IMR-90 (cell line): ENCODE measurements around the gene SPOUT1. TPM values are rescaled to one million over a fixed set of nuclear protein-coding genes. Genes with fewer than 3 reads are reported as not detected.

ENCODE experiments used
- ATAC-seq: fragments of 200-7000 bp; cut with Tn5 transposase; 2 replicates; pipeline ENCODE4 v1.9.1; 2020; ENCODE audit warnings: low read depth, mild to moderate bottlenecking, moderate library complexity
- BruUV-seq: library from RNA; stranded (reverse); fragments of 400-500 nt; replicated peaks from 2 replicates; lab custom pipeline; 2021; lab: Mats Ljungman, UMichigan
- CTCF ChIA-PET: fragments of 300-600 bp; formaldehyde crosslinking; extraction: SDS; loops from one replicate; lab custom pipeline; 2021; ENCODE audit warnings: antibody characterized with exemption; lab: Yijun Ruan, JAX
- POLR2A ChIA-PET: fragments of 300-600 bp; sonication (Branson Sonifier 250); formaldehyde crosslinking; loops from one replicate; lab custom pipeline; 2022; ENCODE audit warnings: antibody characterized with exemption; ENCODE audit not compliant: unreplicated experiment; lab: Charles Lee
- DNase-seq: peaks from one replicate; pipeline ENCODE4 v3.0.0; 2013
- H2AFZ ChIP-seq: replicated peaks from 2 replicates; pipeline ENCODE3; 2013; ENCODE audit warnings: low read length, mild to moderate bottlenecking; ENCODE audit not compliant: poor library complexity
- H2AK5ac ChIP-seq: 2 replicates; pipeline ENCODE4 v1.6.1; 2013; ENCODE audit warnings: low read depth, low read length, inconsistent platforms
- H2AK9ac ChIP-seq: replicated peaks from 2 replicates; pipeline ENCODE3; 2013; ENCODE audit warnings: mild to moderate bottlenecking, low read depth, low read length, moderate library complexity; ENCODE audit not compliant: poor library complexity
- H2BK120ac ChIP-seq: 2 replicates; pipeline ENCODE4 v1.6.1; 2013; ENCODE audit warnings: low read depth, low read length, inconsistent platforms
- H2BK15ac ChIP-seq: 3 replicates; pipeline ENCODE4 v1.6.1; 2013; ENCODE audit warnings: low read depth, low read length, inconsistent platforms
- H2BK20ac ChIP-seq: 2 replicates; pipeline ENCODE4 v1.6.1; 2013; ENCODE audit warnings: low read depth, mild to moderate bottlenecking, inconsistent platforms, low read length, moderate library complexity
- H2BK5ac ChIP-seq: 2 replicates; pipeline ENCODE4 v1.6.1; 2013; ENCODE audit warnings: mild to moderate bottlenecking, low read depth, low read length, inconsistent platforms; ENCODE audit not compliant: poor library complexity, severe bottlenecking
- H3K14ac ChIP-seq: replicated peaks from 2 replicates; pipeline ENCODE4 v1.6.1; 2013; ENCODE audit warnings: low read depth, low read length, inconsistent platforms
- H3K18ac ChIP-seq: 2 replicates; pipeline ENCODE4 v1.6.1; 2013; ENCODE audit warnings: low read depth, low read length, control low read depth
- H3K23ac ChIP-seq: 2 replicates; pipeline ENCODE4 v1.6.1; 2013; ENCODE audit warnings: low read depth, low read length, inconsistent platforms
- H3K27ac ChIP-seq: 2 replicates; pipeline ENCODE4 v1.5.1; 2013; ENCODE audit warnings: mild to moderate bottlenecking, control low read depth, low read length; ENCODE audit not compliant: insufficient read depth
- H3K27me3 ChIP-seq: 2 replicates; pipeline ENCODE4 v1.6.1; 2013; ENCODE audit warnings: low read length; ENCODE audit not compliant: control insufficient read depth, insufficient read depth
- H3K36me3 ChIP-seq: 2 replicates; pipeline ENCODE4 v1.6.1; 2013; ENCODE audit warnings: low read length, mixed read lengths; ENCODE audit not compliant: control insufficient read depth, insufficient read depth
- H3K4ac ChIP-seq: 2 replicates; pipeline ENCODE4 v1.6.1; 2013; ENCODE audit warnings: low read depth, low read length, inconsistent platforms
- H3K4me1 ChIP-seq: 2 replicates; pipeline ENCODE4 v1.6.1; 2013; ENCODE audit warnings: low read length, mixed read lengths; ENCODE audit not compliant: control insufficient read depth, insufficient read depth
- H3K4me2 ChIP-seq: 2 replicates; pipeline ENCODE4 v1.6.1; 2013; ENCODE audit warnings: low read depth, mild to moderate bottlenecking, control low read depth, low read length, moderate library complexity
- H3K4me3 ChIP-seq: 2 replicates; pipeline ENCODE4 v1.5.1; 2013; ENCODE audit warnings: low read depth, mild to moderate bottlenecking, control low read depth, low read length, moderate library complexity; ENCODE audit not compliant: insufficient read depth
- H3K56ac ChIP-seq: 2 replicates; pipeline ENCODE4 v1.6.1; 2013; ENCODE audit warnings: low read length, inconsistent platforms; ENCODE audit not compliant: insufficient read depth; ENCODE audit errors: extremely low read depth
- H3K79me1 ChIP-seq, 2 experiments: 2 replicates each; pipeline ENCODE4 v1.6.1; 2013; ENCODE audit warnings: low read length in 2 of 2, inconsistent platforms in 1 of 2, low read depth in 1 of 2
- H3K9ac ChIP-seq: 2 replicates; pipeline ENCODE4 v1.6.1; 2013; ENCODE audit warnings: low read depth, low read length, control low read depth
- H3K9me1 ChIP-seq: 2 replicates; pipeline ENCODE4 v1.6.1; 2013; ENCODE audit warnings: low read length, inconsistent platforms; ENCODE audit not compliant: insufficient read depth
- H3K9me3 ChIP-seq: 2 replicates; pipeline ENCODE4 v1.6.1; 2013; ENCODE audit warnings: low read length; ENCODE audit not compliant: control insufficient read depth, insufficient read depth
- H4K20me1 ChIP-seq: 2 replicates; pipeline ENCODE4 v1.6.1; 2013; ENCODE audit warnings: low read length, inconsistent platforms; ENCODE audit not compliant: insufficient read depth
- H4K5ac ChIP-seq: 2 replicates; pipeline ENCODE4 v1.6.1; 2013; ENCODE audit warnings: mild to moderate bottlenecking, low read depth, low read length, control low read depth
- H4K8ac ChIP-seq, 2 experiments: 2 replicates each; pipeline ENCODE4 v1.6.1; 2013; ENCODE audit warnings: low read depth in 2 of 2, low read length in 2 of 2, control low read depth in 1 of 2, inconsistent platforms in 1 of 2
- H4K91ac ChIP-seq: 2 replicates; pipeline ENCODE4 v1.6.1; 2013; ENCODE audit warnings: low read depth, low read length, inconsistent platforms; ENCODE audit not compliant: insufficient read depth
- BHLHE40 ChIP-seq: fragments of 150-350 bp; IDR thresholded peaks from 2 replicates; pipeline ENCODE4 v1.6.1; 2016; ENCODE audit warnings: mild to moderate bottlenecking, low read depth, low read length
- CEBPB ChIP-seq: IDR thresholded peaks from 2 replicates; pipeline ENCODE4 v1.6.1; 2012; ENCODE audit warnings: low read depth, low read length, improper control_type of control experiment
- CHD1 ChIP-seq: IDR thresholded peaks from 2 replicates; pipeline ENCODE4 v1.6.1; 2012; ENCODE audit warnings: low read depth, low read length, improper control_type of control experiment
- FOS ChIP-seq: fragments of 150-350 bp; IDR thresholded peaks from 2 replicates; pipeline ENCODE4 v1.6.1; 2016; ENCODE audit warnings: low read depth, low read length
- MAZ ChIP-seq: IDR thresholded peaks from 2 replicates; pipeline ENCODE4 v1.6.1; 2012; ENCODE audit warnings: low read depth, mild to moderate bottlenecking, low read length, improper control_type of control experiment, moderate library complexity, borderline replicate concordance
- MXI1 ChIP-seq: IDR thresholded peaks from 2 replicates; pipeline ENCODE4 v1.6.1; 2012; ENCODE audit warnings: low read depth, mild to moderate bottlenecking, low read length, moderate library complexity, borderline replicate concordance
- NFE2L2 ChIP-seq: fragments of 150-350 bp; IDR thresholded peaks from 2 replicates; pipeline ENCODE4 v1.6.1; 2016; ENCODE audit warnings: low read depth, mild to moderate bottlenecking, low read length
- POLR2A ChIP-seq: IDR thresholded peaks from 2 replicates; pipeline ENCODE4 v1.6.1; 2012; ENCODE audit warnings: mild to moderate bottlenecking, low read depth, low read length
- RAD21 ChIP-seq: IDR thresholded peaks from 2 replicates; pipeline ENCODE4 v1.6.1; 2012; ENCODE audit warnings: low read length, improper control_type of control experiment
- RCOR1 ChIP-seq: IDR thresholded peaks from 2 replicates; pipeline ENCODE4 v1.6.1; 2012; ENCODE audit warnings: mild to moderate bottlenecking, low read length, improper control_type of control experiment; ENCODE audit not compliant: insufficient replicate concordance
- RFX5 ChIP-seq: IDR thresholded peaks from 2 replicates; pipeline ENCODE4 v1.8.0; 2012; ENCODE audit warnings: low read depth, mild to moderate bottlenecking, low read length, moderate library complexity
- SMC3 ChIP-seq: fragments of 150-350 bp; IDR thresholded peaks from 2 replicates; pipeline ENCODE4 v1.6.1; 2016; ENCODE audit warnings: low read depth, mild to moderate bottlenecking, antibody characterized with exemption, low read length, moderate library complexity
- WGBS, 2 experiments: methylation state at CpG; one replicate each; pipeline versions ENCODE4 v1.1.5 to v1.1.7; 2013; ENCODE audit warnings: missing lambda C conversion rate in 2 of 2; ENCODE audit not compliant: insufficient read length in 1 of 2; ENCODE audit errors: extremely low coverage in 2 of 2; 5-methylcytosine and 5-hydroxymethylcytosine counted together
- dilution Hi-C: fragments of 300-500 bp; cut with HindIII; formaldehyde crosslinking; loops from one replicate; pipeline ENCODE4 v1.14.3; 2018; ENCODE audit warnings: low sequenced_read_pairs; ENCODE audit not compliant: unreplicated experiment
- in situ Hi-C: fragments of 300-500 bp; cut with MboI; formaldehyde crosslinking; loops from 3 replicates; pipeline ENCODE4 v1.14.3; 2019; ENCODE audit warnings: low sequenced_read_pairs, inconsistent platforms, mixed read lengths
- intact Hi-C: fragments of 100-400 bp; cut with micrococcal nuclease; formaldehyde crosslinking; loops from 2 replicates; pipeline ENCODE4 v1.10.0; 2022
- polyA plus RNA-seq, 3 experiments: library from polyadenylated mRNA; depleted of rRNA; stranded (reverse); fragments of >200 nt; gene quantifications; 2 replicates each; pipeline ENCODE4 v1.2.3, GENCODE V29; 2012; ENCODE audit warnings: low replicate concordance in 1 of 3
- total RNA-seq: library from RNA; depleted of rRNA; stranded (reverse); fragments of >200 nt; gene quantifications from 2 replicates; pipeline ENCODE4 v1.2.3, GENCODE V29; 2012
- TF ChIP-seq, protein P1 (sequence below): fragments of 150-350 bp; IDR thresholded peaks from 2 replicates; pipeline ENCODE4 v1.6.1; 2017; ENCODE audit warnings: mild to moderate bottlenecking, antibody characterized with exemption, low read length, low read depth
- TF ChIP-seq, protein P2 (sequence below): conservative IDR thresholded peaks from 2 replicates; pipeline ENCODE4 v1.5.1; 2012; ENCODE audit warnings: mild to moderate bottlenecking, low read depth, low read length, improper control_type of control experiment
- TF ChIP-seq, protein P3 (sequence below): fragments of 150-350 bp; IDR thresholded peaks from 2 replicates; pipeline ENCODE4 v1.6.1; 2016; ENCODE audit warnings: low read depth, mild to moderate bottlenecking, low read length, moderate library complexity, borderline replicate concordance

Gene SPOUT1
- total and polyA plus RNA-seq, 2 of the 4 experiments (the other 2 are of a cell fraction), result 17.9 to 27.8 TPM

DNA sequence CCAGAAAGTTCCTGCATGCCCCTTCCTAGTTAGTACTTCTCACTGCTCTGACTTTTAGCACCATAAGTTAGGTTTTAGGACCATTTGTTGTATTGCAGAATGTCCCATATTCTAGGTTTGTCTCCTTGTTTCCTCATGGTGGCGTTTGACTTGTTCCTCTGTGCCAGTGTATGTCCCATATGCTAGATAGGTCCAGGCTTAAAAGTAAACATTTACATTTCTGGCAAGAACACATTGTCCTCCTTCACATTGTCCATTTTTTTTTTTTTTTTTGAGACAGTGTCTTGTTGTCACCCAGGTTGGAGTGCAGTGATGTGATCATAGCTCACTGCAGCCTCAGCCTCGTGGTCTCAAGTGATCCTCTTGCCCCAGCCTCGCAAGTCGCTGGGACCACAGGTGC, 27.1 kb downstream of the SPOUT1 start:
- Histone ChIP-seq H3K4ac (no peak overlapping the region), H2AK9ac (no peak overlapping the region), H3K27me3 (no peaks in the 10 kb centered on the region), H4K20me1 (no peaks in the 10 kb centered on the region), H3K23ac (no peak overlapping the region), H3K79me1 (0 out of 4 replicates have a peak, but pooled peaks cover 0 to 3% of the 10 kb centered on the region in 2 experiments), H3K36me3 (peaks cover 58% of the 10 kb centered on the region), H2BK5ac (no peak overlapping the region), H3K18ac (no peak overlapping the region), H3K56ac (no peak overlapping the region), H3K14ac (no peak overlapping the region), H3K9ac (no peak overlapping the region), H2AFZ (no peak overlapping the region), H3K4me2 (no peak overlapping the region), H3K9me1 (no peaks in the 10 kb centered on the region), H2AK5ac (no peak overlapping the region), H2BK15ac (no peak overlapping the region), H2BK120ac (no peak overlapping the region), H4K8ac (no peak overlapping the region), H3K27ac (no peak overlapping the region), H3K4me3 (no peak overlapping the region), H3K9me3 (no peaks in the 10 kb centered on the region), H4K91ac (no peak overlapping the region), H4K5ac (no peak overlapping the region), H2BK20ac (no peak overlapping the region), H3K4me1 (no peaks in the 10 kb centered on the region)
- TF ChIP-seq FOS (no peak), CEBPB (no peak), CHD1 (no peak), SMC3 (no peak), MAZ (no peak), MXI1 (no peak), NFE2L2 (no peak), BHLHE40 (no peak), POLR2A (no peak), RCOR1 (no peak), RAD21 (no peak), RFX5 (no peak)
- TF ChIP-seq, protein P1, sequence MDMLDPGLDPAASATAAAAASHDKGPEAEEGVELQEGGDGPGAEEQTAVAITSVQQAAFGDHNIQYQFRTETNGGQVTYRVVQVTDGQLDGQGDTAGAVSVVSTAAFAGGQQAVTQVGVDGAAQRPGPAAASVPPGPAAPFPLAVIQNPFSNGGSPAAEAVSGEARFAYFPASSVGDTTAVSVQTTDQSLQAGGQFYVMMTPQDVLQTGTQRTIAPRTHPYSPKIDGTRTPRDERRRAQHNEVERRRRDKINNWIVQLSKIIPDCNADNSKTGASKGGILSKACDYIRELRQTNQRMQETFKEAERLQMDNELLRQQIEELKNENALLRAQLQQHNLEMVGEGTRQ, result no peak
- TF ChIP-seq, protein P2, sequence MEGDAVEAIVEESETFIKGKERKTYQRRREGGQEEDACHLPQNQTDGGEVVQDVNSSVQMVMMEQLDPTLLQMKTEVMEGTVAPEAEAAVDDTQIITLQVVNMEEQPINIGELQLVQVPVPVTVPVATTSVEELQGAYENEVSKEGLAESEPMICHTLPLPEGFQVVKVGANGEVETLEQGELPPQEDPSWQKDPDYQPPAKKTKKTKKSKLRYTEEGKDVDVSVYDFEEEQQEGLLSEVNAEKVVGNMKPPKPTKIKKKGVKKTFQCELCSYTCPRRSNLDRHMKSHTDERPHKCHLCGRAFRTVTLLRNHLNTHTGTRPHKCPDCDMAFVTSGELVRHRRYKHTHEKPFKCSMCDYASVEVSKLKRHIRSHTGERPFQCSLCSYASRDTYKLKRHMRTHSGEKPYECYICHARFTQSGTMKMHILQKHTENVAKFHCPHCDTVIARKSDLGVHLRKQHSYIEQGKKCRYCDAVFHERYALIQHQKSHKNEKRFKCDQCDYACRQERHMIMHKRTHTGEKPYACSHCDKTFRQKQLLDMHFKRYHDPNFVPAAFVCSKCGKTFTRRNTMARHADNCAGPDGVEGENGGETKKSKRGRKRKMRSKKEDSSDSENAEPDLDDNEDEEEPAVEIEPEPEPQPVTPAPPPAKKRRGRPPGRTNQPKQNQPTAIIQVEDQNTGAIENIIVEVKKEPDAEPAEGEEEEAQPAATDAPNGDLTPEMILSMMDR, result no peak
- TF ChIP-seq, protein P3, sequence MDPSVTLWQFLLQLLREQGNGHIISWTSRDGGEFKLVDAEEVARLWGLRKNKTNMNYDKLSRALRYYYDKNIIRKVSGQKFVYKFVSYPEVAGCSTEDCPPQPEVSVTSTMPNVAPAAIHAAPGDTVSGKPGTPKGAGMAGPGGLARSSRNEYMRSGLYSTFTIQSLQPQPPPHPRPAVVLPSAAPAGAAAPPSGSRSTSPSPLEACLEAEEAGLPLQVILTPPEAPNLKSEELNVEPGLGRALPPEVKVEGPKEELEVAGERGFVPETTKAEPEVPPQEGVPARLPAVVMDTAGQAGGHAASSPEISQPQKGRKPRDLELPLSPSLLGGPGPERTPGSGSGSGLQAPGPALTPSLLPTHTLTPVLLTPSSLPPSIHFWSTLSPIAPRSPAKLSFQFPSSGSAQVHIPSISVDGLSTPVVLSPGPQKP, result no peak
- no peak for ATAC-seq
- in situ Hi-C loops (no loop called here), dilution Hi-C loops (no loop called here), intact Hi-C loops (no loop called here)
- BruUV-seq, result no TSS peak
- DNase-seq, result no peak
- CTCF ChIA-PET, result no interaction called here
- POLR2A ChIA-PET, result no interaction called here
- WGBS, 2 experiments, result 83% methylated on average over 3 of the region's 4 CpGs; no CpG with 5 or more reads in 1 of the 2 experiments
